ENCODE results near the gene TSKU. TPM values are rescaled to one million over a fixed set of nuclear protein-coding genes. Genes with fewer than 3 reads are reported as not detected.

The TSKU gene
- total and polyA plus RNA-seq, 2 donors (not counting 1 experiment from before 2014, with no cell fraction given): 5.0 to 10.6 TPM

DNA sequence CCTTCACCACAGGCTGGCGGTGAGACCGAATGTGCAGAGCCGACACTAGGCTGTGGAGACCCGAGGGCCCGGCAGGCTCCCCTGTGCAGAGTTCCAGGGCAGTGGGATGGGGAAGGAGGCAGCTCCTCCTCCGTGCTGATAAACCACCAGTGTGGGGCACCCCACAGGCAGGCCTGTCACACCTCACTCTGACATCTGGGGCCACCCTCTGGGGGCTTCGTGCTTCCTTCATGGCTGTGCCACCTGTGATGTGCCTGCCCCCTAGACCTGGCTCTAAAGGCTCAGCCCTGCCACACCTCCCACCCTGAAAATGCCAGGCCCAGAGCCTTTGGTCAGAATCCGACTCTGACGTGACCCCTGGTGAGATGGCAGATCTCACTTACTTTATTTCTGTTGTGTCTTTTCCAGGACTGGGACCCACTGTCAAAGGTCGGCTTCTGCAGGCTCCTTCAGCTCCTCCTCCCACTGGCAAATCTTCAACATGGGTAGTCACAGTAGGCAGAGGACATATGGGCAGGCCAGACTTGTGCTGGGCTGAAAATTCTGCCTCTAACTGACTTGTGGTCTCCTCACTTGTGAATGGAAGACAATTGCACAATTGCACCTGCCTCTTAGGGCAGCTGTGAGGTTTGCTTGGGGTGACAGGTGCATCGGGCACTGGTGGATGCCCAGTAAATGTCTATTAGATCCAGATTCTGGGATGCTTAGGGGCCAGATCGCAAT lies 46.2 kb upstream of the TSKU start:
- H3K27me3 ChIP-seq (ENCODE audit: control insufficient read depth, insufficient read depth, low read length): peaks cover 7% of the 10 kb centered on the region
- no peaks in the 10 kb centered on the region for H4K20me1 ChIP-seq (ENCODE audit: control insufficient read depth, extremely low read depth, insufficient read depth, low read length)
- DNase-seq (ENCODE audit: low read depth in 2 of 2): no peak
- H3K36me3 ChIP-seq (ENCODE audit: control insufficient read depth, insufficient read depth, low read length): no peaks in the 10 kb centered on the region
- no peak overlapping the region for H3K4me3 ChIP-seq (replicated peaks in 1 of 4; ENCODE audit: control extremely low read depth in 1 of 4, insufficient read depth in 1 of 4, low read depth in 3 of 4, low read length in 4 of 4)
- H3K9ac ChIP-seq (ENCODE audit: insufficient read depth, low read length): no peak overlapping the region
- H3K4me2 ChIP-seq (ENCODE audit: extremely low read depth, insufficient read depth, low read length): no peak overlapping the region
- H3K9me3 ChIP-seq (ENCODE audit: control insufficient read depth, insufficient read depth, low read depth, low read length): no peaks in the 10 kb centered on the region
- no peaks in the 10 kb centered on the region for H3K4me1 ChIP-seq (ENCODE audit: control insufficient read depth, extremely low read depth, insufficient read depth, low read length)
- no peak overlapping the region for H3K27ac ChIP-seq (ENCODE audit: insufficient read depth, low read length)
- H2AFZ ChIP-seq (ENCODE audit: low read length): no peak overlapping the region
- TF ChIP-seq EZH2 (IDR thresholded peaks at IDR 0.05; ENCODE audit: low read length, missing control alignments): no peak
- TF ChIP-seq, protein P1, sequence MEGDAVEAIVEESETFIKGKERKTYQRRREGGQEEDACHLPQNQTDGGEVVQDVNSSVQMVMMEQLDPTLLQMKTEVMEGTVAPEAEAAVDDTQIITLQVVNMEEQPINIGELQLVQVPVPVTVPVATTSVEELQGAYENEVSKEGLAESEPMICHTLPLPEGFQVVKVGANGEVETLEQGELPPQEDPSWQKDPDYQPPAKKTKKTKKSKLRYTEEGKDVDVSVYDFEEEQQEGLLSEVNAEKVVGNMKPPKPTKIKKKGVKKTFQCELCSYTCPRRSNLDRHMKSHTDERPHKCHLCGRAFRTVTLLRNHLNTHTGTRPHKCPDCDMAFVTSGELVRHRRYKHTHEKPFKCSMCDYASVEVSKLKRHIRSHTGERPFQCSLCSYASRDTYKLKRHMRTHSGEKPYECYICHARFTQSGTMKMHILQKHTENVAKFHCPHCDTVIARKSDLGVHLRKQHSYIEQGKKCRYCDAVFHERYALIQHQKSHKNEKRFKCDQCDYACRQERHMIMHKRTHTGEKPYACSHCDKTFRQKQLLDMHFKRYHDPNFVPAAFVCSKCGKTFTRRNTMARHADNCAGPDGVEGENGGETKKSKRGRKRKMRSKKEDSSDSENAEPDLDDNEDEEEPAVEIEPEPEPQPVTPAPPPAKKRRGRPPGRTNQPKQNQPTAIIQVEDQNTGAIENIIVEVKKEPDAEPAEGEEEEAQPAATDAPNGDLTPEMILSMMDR (conservative IDR thresholded peaks at IDR 0.05 in 1 of 2, IDR thresholded peaks at IDR 0.05 in 1 of 2; ENCODE audit: low read depth in 1 of 2, low read length in 2 of 2): no peak
- no peaks in the 10 kb centered on the region for H3K79me2 ChIP-seq (ENCODE audit: control insufficient read depth, insufficient read depth, low read length)

DNA sequence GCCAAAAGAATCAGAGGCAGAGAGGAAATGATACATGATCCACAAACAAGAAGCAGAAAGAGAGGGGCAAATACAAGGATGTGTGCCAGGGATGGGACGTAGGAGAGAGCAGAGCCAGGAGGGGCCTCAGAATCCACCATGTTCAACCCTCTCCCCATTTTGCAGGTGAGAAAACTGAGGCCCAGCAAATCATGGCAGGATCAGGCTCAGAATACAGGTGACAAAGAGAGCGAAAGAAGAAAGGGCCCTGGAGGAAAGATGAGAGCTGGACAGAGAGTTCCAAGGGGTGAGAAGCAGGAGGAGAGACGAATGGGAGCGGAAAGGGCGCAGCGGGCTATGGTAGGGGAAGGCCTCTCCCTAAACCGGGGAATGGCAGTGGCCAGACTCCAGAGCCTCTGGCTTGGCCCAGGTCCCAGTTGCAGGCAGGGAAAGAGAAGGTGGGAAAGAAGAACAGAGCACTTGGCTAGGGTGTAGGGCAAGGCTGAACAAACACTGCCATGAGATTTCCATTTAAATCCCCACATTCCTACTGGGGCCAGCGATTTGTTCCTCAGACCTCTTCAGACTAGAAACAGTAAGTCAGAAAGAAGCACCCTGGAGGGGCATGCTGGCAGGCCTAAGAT lies 44.4 kb upstream of the TSKU start:
- H3K9me3 ChIP-seq (ENCODE audit: control insufficient read depth, insufficient read depth, low read depth, low read length): no peaks in the 10 kb centered on the region
- no peak overlapping the region for H3K9ac ChIP-seq (ENCODE audit: insufficient read depth, low read length)
- TF ChIP-seq, protein P1 (conservative IDR thresholded peaks at IDR 0.05 in 1 of 2, IDR thresholded peaks at IDR 0.05 in 1 of 2; ENCODE audit: low read depth in 1 of 2, low read length in 2 of 2): no peak
- no peak for TF ChIP-seq EZH2 (IDR thresholded peaks at IDR 0.05; ENCODE audit: low read length, missing control alignments)
- H3K27ac ChIP-seq (ENCODE audit: insufficient read depth, low read length): no peak overlapping the region
- H3K27me3 ChIP-seq (ENCODE audit: control insufficient read depth, insufficient read depth, low read length): peaks cover 7% of the 10 kb centered on the region
- no peak for DNase-seq (ENCODE audit: low read depth in 2 of 2)
- peaks cover 6% of the 10 kb centered on the region for H3K4me1 ChIP-seq (ENCODE audit: control insufficient read depth, extremely low read depth, insufficient read depth, low read length)
- H3K4me3 ChIP-seq (replicated peaks in 1 of 4; ENCODE audit: control extremely low read depth in 1 of 4, insufficient read depth in 1 of 4, low read depth in 3 of 4, low read length in 4 of 4): no peak overlapping the region
- no peak overlapping the region for H3K4me2 ChIP-seq (ENCODE audit: extremely low read depth, insufficient read depth, low read length)
- no peaks in the 10 kb centered on the region for H3K36me3 ChIP-seq (ENCODE audit: control insufficient read depth, insufficient read depth, low read length)
- H2AFZ ChIP-seq (ENCODE audit: low read length): no peak overlapping the region
- no peaks in the 10 kb centered on the region for H4K20me1 ChIP-seq (ENCODE audit: control insufficient read depth, extremely low read depth, insufficient read depth, low read length)
- H3K79me2 ChIP-seq (ENCODE audit: control insufficient read depth, insufficient read depth, low read length): no peaks in the 10 kb centered on the region

DNA sequence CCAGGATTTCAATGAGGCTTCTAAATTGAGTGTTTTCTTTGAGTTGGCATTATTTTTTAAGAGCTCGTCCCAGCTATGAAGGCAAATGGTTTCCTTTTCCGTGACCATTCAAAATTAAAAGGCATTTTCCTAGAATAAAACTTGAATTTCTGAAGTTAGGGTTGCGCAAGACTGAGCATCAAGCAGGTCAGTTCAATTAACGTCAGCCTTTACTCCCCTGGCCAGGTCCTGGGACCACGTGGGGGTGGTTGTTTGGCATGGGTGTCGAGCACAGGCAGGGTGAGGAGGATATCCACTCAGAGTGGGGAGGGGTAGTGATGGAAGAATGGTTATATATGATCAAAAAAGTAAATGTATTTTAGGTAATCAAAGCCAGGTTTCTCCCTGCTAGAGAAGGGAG lies 43.4 kb upstream of the TSKU start:
- Histone ChIP-seq H3K36me3 (ENCODE audit: control insufficient read depth, insufficient read depth, low read length) (no peaks in the 10 kb centered on the region), H3K4me2 (ENCODE audit: extremely low read depth, insufficient read depth, low read length) (no peak overlapping the region), H3K27me3 (ENCODE audit: control insufficient read depth, insufficient read depth, low read length) (peaks cover 7% of the 10 kb centered on the region), H4K20me1 (ENCODE audit: control insufficient read depth, extremely low read depth, insufficient read depth, low read length) (no peaks in the 10 kb centered on the region), H3K9me3 (ENCODE audit: control insufficient read depth, insufficient read depth, low read depth, low read length) (no peaks in the 10 kb centered on the region), H3K79me2 (ENCODE audit: control insufficient read depth, insufficient read depth, low read length) (no peaks in the 10 kb centered on the region), H3K27ac (ENCODE audit: insufficient read depth, low read length) (no peak overlapping the region), H3K4me3 (replicated peaks in 1 of 4; ENCODE audit: control extremely low read depth in 1 of 4, insufficient read depth in 1 of 4, low read depth in 3 of 4, low read length in 4 of 4) (no peak overlapping the region), H2AFZ (ENCODE audit: low read length) (no peak overlapping the region), H3K9ac (ENCODE audit: insufficient read depth, low read length) (no peak overlapping the region), H3K4me1 (ENCODE audit: control insufficient read depth, extremely low read depth, insufficient read depth, low read length) (peaks cover 6% of the 10 kb centered on the region)
- DNase-seq (ENCODE audit: low read depth in 2 of 2): no peak
- TF ChIP-seq, protein P1 (conservative IDR thresholded peaks at IDR 0.05 in 1 of 2, IDR thresholded peaks at IDR 0.05 in 1 of 2; ENCODE audit: low read depth in 1 of 2, low read length in 2 of 2): no peak
- TF ChIP-seq EZH2 (IDR thresholded peaks at IDR 0.05; ENCODE audit: low read length, missing control alignments): no peak
